Neural cell (in vitro differentiated cells): Measurements from ENCODE around the gene LIG3. TPM values are rescaled to one million over a fixed set of nuclear protein-coding genes. Genes with fewer than 3 reads are reported as not detected.
"Not testable (repeated sequence)": the region's sequence is repeated elsewhere in the genome, so short reads cannot be mapped to it uniquely, and the experiment has no call there.

Experiments
- H2AFZ ChIP-seq: fragments of 200-600, 300-800 bp; sonication (generic), shearing (Covaris generic); 2 replicates; pipeline ENCODE4 v1.6.0; 2014; ENCODE audit warnings: low read depth, mild to moderate bottlenecking, antibody characterized with exemption, low read length, moderate library complexity
- H3F3A ChIP-seq: fragments of 200-600 bp; shearing (Covaris generic); 2 replicates; pipeline ENCODE4 v1.6.1; 2016; ENCODE audit warnings: mild to moderate bottlenecking, moderate library complexity, mixed read lengths, antibody characterized with exemption, low read length; ENCODE audit not compliant: insufficient read depth, poor library complexity, severe bottlenecking
- H3K27ac ChIP-seq: fragments of 200-600, 300-800 bp; sonication (generic), shearing (Covaris generic); 2 replicates; pipeline ENCODE4 v1.5.1; 2014; ENCODE audit warnings: mild to moderate bottlenecking, low read length, moderate library complexity
- H3K27me3 ChIP-seq: fragments of 300-800, 200-600 bp; sonication (generic), shearing (Covaris generic); 2 replicates; pipeline ENCODE4 v1.6.0; 2014; ENCODE audit warnings: mild to moderate bottlenecking, low read depth, low read length, moderate library complexity; ENCODE audit not compliant: insufficient read depth
- H3K36me3 ChIP-seq: fragments of 300-800, 200-600 bp; sonication (generic), shearing (Covaris generic); 2 replicates; pipeline ENCODE4 v1.5.1; 2014; ENCODE audit warnings: mild to moderate bottlenecking, antibody characterized with exemption, low read length, moderate library complexity; ENCODE audit not compliant: insufficient read depth
- H3K4me2 ChIP-seq: fragments of 300-800, 200-600 bp; sonication (generic), shearing (Covaris generic); 2 replicates; pipeline ENCODE4 v1.6.0; 2014; ENCODE audit warnings: mild to moderate bottlenecking, low read length
- H3K4me3 ChIP-seq: fragments of 300-800, 200-600 bp; sonication (generic), shearing (Covaris generic); 2 replicates; pipeline ENCODE4 v1.5.1; 2014; ENCODE audit warnings: mild to moderate bottlenecking, low read length, moderate library complexity
- H3K79me2 ChIP-seq: fragments of 200-600 bp; shearing (Covaris generic); replicated peaks from 2 replicates; pipeline ENCODE4 v1.6.0; 2014; ENCODE audit warnings: mild to moderate bottlenecking, low read length, moderate library complexity; ENCODE audit not compliant: insufficient read depth
- H3K9ac ChIP-seq: fragments of 300-800, 200-600 bp; sonication (generic), shearing (Covaris generic); 2 replicates; pipeline ENCODE4 v1.6.1; 2016; ENCODE audit warnings: mild to moderate bottlenecking, low read length, mixed read lengths
- H3K9me2 ChIP-seq: fragments of 200-600 bp; shearing (Covaris generic); 2 replicates; pipeline ENCODE4 v1.6.1; 2016; ENCODE audit warnings: mild to moderate bottlenecking, low read length, mixed read lengths; ENCODE audit not compliant: insufficient read depth
- H3K9me3 ChIP-seq: fragments of 200-600, 300-800 bp; sonication (generic), shearing (Covaris generic); 2 replicates; pipeline ENCODE4 v1.6.1; 2016; ENCODE audit warnings: mild to moderate bottlenecking, mixed run types, low read length, moderate library complexity, mixed read lengths
- H4K20me1 ChIP-seq: fragments of 200-600 bp; shearing (Covaris generic); 2 replicates; pipeline ENCODE4 v1.6.1; 2016; ENCODE audit warnings: mild to moderate bottlenecking, mixed run types; ENCODE audit not compliant: insufficient read depth
- EP300 ChIP-seq: fragments of 450-650 bp; conservative IDR thresholded peaks from 2 replicates; pipeline ENCODE4 v1.6.1; 2014; ENCODE audit warnings: antibody characterized with exemption, mild to moderate bottlenecking, moderate library complexity; ENCODE audit not compliant: poor library complexity, severe bottlenecking
- EZH2 ChIP-seq: fragments of 200-600, 300-800 bp; shearing (Covaris generic), sonication (generic); IDR thresholded peaks from 2 replicates; pipeline ENCODE4 v1.6.1; 2014; ENCODE audit warnings: antibody characterized with exemption, low read length, borderline replicate concordance, mild to moderate bottlenecking; ENCODE audit not compliant: insufficient read depth, poor library complexity, severe bottlenecking
- MXI1 ChIP-seq: fragments of 450-650 bp; conservative IDR thresholded peaks from 2 replicates; pipeline ENCODE4 v1.6.1; 2014; ENCODE audit warnings: antibody characterized with exemption, mild to moderate bottlenecking; ENCODE audit not compliant: poor library complexity, severe bottlenecking
- POLR2AphosphoS5 ChIP-seq: IDR thresholded peaks from 2 replicates; pipeline ENCODE4 v1.6.1; 2012
- RAD21 ChIP-seq: fragments of 450-650 bp; conservative IDR thresholded peaks from 2 replicates; pipeline ENCODE4 v1.6.1; 2014; ENCODE audit warnings: antibody characterized with exemption, mild to moderate bottlenecking, moderate library complexity
- SMC3 ChIP-seq: fragments of 450-650 bp; conservative IDR thresholded peaks from 2 replicates; pipeline ENCODE4 v1.6.1; 2014; ENCODE audit warnings: antibody characterized with exemption, mild to moderate bottlenecking, moderate library complexity; ENCODE audit not compliant: poor library complexity
- TAF1 ChIP-seq: IDR thresholded peaks from 2 replicates; pipeline ENCODE4 v1.6.1; 2012; ENCODE audit warnings: low read depth
- polyA minus RNA-seq: library from RNA; depleted of rRNA, polyadenylated mRNA; stranded (reverse); fragments of >200 nt; gene quantifications from 2 replicates; pipeline ENCODE4 v1.2.3, GENCODE V29; 2014
- polyA plus RNA-seq: library from polyadenylated mRNA; depleted of rRNA; stranded (reverse); fragments of >200 nt; gene quantifications from 2 replicates; pipeline ENCODE4 v1.2.3, GENCODE V29; 2014
- TF ChIP-seq, protein P1 (sequence below): IDR thresholded peaks from 2 replicates; pipeline ENCODE4 v1.6.1; 2012; ENCODE audit warnings: borderline replicate concordance
- TF ChIP-seq, protein P2 (sequence below): fragments of 450-650 bp; IDR thresholded peaks from 2 replicates; pipeline ENCODE4 v1.5.1; 2014; ENCODE audit warnings: antibody characterized with exemption, mild to moderate bottlenecking, moderate library complexity; ENCODE audit not compliant: poor library complexity, severe bottlenecking

LIG3 gene
- polyA plus RNA-seq (21.8 and 29.0 TPM in 2 replicates), polyA minus RNA-seq (63.1 and 72.1 TPM in 2 replicates)

GRCh38 chr17:34980353-34980680, at the start of gene LIG3:
Gene LIG3, plus strand, starts transcription at chr17:34980512. Its CDS starts 2,494 bp downstream, at chr17:34983006.
- peak within 1 kb of the TSS; percentile 80 for H3K4me3 ChIP-seq
- H3K79me2 ChIP-seq: peaks cover 33% of the 10 kb centered on the region
- no peaks in the 10 kb centered on the region for H3K27me3 ChIP-seq
- peak within 1 kb of the TSS; percentile 94 for H3K9ac ChIP-seq
- no peaks in the 10 kb centered on the region for H3K9me3 ChIP-seq
- no peaks in the 10 kb centered on the region for H4K20me1 ChIP-seq
- peak within 1 kb of the TSS; percentile 85 for H3K4me2 ChIP-seq
- peak within 1 kb of the TSS; percentile 83 for H3K27ac ChIP-seq
- no peaks in the 10 kb centered on the region for H3K9me2 ChIP-seq
- H2AFZ ChIP-seq: peak within 1 kb of the TSS; percentile 34
- H3K36me3 ChIP-seq: no peaks in the 10 kb centered on the region
- H3F3A ChIP-seq: no peaks in the 10 kb centered on the region
- TF ChIP-seq MXI1 (peak; percentile 99), EP300 (no peak), TAF1 (no peak), RAD21 (peak; percentile 40), SMC3 (peak; percentile 29), EZH2 (no peak), POLR2AphosphoS5 (peak; percentile 88)
- TF ChIP-seq, protein P1, sequence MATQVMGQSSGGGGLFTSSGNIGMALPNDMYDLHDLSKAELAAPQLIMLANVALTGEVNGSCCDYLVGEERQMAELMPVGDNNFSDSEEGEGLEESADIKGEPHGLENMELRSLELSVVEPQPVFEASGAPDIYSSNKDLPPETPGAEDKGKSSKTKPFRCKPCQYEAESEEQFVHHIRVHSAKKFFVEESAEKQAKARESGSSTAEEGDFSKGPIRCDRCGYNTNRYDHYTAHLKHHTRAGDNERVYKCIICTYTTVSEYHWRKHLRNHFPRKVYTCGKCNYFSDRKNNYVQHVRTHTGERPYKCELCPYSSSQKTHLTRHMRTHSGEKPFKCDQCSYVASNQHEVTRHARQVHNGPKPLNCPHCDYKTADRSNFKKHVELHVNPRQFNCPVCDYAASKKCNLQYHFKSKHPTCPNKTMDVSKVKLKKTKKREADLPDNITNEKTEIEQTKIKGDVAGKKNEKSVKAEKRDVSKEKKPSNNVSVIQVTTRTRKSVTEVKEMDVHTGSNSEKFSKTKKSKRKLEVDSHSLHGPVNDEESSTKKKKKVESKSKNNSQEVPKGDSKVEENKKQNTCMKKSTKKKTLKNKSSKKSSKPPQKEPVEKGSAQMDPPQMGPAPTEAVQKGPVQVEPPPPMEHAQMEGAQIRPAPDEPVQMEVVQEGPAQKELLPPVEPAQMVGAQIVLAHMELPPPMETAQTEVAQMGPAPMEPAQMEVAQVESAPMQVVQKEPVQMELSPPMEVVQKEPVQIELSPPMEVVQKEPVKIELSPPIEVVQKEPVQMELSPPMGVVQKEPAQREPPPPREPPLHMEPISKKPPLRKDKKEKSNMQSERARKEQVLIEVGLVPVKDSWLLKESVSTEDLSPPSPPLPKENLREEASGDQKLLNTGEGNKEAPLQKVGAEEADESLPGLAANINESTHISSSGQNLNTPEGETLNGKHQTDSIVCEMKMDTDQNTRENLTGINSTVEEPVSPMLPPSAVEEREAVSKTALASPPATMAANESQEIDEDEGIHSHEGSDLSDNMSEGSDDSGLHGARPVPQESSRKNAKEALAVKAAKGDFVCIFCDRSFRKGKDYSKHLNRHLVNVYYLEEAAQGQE: no peak
- TF ChIP-seq, protein P2, sequence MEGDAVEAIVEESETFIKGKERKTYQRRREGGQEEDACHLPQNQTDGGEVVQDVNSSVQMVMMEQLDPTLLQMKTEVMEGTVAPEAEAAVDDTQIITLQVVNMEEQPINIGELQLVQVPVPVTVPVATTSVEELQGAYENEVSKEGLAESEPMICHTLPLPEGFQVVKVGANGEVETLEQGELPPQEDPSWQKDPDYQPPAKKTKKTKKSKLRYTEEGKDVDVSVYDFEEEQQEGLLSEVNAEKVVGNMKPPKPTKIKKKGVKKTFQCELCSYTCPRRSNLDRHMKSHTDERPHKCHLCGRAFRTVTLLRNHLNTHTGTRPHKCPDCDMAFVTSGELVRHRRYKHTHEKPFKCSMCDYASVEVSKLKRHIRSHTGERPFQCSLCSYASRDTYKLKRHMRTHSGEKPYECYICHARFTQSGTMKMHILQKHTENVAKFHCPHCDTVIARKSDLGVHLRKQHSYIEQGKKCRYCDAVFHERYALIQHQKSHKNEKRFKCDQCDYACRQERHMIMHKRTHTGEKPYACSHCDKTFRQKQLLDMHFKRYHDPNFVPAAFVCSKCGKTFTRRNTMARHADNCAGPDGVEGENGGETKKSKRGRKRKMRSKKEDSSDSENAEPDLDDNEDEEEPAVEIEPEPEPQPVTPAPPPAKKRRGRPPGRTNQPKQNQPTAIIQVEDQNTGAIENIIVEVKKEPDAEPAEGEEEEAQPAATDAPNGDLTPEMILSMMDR: no peak

DNA sequence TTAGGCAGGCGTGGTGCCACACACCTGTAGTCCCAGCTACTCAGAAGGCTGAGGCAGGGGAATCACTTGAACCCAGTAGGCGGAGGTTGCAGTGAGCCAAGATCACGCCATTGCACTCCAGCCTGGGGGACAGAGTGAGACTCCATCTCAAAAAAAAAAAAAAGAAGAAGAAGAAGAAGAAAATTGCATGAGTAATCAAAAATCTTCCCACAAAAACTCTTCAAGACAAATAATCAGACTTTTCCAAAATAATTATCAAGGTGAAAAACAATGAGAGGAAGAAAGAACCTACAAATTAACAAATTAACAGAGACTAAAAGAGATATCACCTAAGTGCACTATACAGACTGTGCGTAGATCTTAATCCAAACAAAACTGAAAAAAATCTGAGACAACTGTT, 29.5 kb upstream of the LIG3 start:
- not testable (repeated sequence) for H3K79me2 ChIP-seq

GRCh38 chr17:34958438-34958837, 21.9 kb upstream of the LIG3 start:
- H3K27me3 ChIP-seq: no peaks in the 10 kb centered on the region
- H2AFZ ChIP-seq: no peak overlapping the region
- H3K4me3 ChIP-seq: no peak overlapping the region
- H4K20me1 ChIP-seq: no peaks in the 10 kb centered on the region
- no peaks in the 10 kb centered on the region for H3K9me2 ChIP-seq
- H3K79me2 ChIP-seq: peaks cover 18% of the 10 kb centered on the region
- H3F3A ChIP-seq: no peaks in the 10 kb centered on the region
- no peak overlapping the region for H3K4me2 ChIP-seq
- no peak overlapping the region for H3K9ac ChIP-seq
- H3K27ac ChIP-seq: no peak overlapping the region
- TF ChIP-seq MXI1 (no peak), TAF1 (no peak), RAD21 (no peak), SMC3 (no peak), EP300 (no peak), POLR2AphosphoS5 (no peak), EZH2 (no peak)
- TF ChIP-seq, protein P1: no peak
- TF ChIP-seq, protein P2: no peak
- no peaks in the 10 kb centered on the region for H3K36me3 ChIP-seq
- no peaks in the 10 kb centered on the region for H3K9me3 ChIP-seq

More for the DNA sequence above, 29.5 kb upstream of the LIG3 start:
- not testable (repeated sequence) for H3K4me3 ChIP-seq, H3K36me3 ChIP-seq, H3K9me3 ChIP-seq, H2AFZ ChIP-seq, H3F3A ChIP-seq, H3K9ac ChIP-seq, H3K27me3 ChIP-seq, H3K27ac ChIP-seq, H3K9me2 ChIP-seq, H4K20me1 ChIP-seq, H3K4me2 ChIP-seq
